ENCODE measurements around the gene PP2D1. TPM values are rescaled to one million over a fixed set of nuclear protein-coding genes. Genes with fewer than 3 reads are reported as not detected.

PP2D1 gene, protein sequence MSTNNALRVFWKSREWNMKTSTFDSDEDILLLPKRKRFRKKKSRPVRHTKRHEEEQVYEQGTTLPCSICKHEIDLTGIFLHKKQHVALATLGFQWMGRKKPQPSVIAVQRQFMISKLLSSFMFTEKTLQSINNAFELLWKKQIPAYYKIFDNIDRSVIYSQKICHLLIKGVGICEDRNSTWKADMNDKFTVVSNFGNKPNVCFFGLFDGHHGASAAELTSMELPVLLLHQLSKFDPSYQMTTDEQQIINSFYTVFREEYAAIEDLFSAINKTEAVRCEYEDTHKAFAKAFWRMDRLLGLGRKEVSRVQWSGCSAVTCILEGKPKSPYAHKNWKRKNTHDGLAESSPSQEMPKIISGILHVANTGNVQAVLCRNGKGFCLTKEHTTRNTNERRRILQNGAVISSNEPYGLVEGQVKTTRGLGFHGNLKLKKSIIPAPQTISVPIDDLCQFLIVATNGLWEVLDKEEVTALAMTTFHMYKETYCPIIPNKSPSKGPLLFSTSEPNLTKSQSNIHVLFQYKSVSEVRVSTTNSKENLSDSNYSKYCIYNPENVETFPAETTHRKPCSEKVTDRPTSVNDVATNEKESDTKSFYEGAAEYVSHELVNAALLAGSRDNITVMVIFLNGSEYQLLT
- not detected in 2 replicates for total RNA-seq

DNA sequence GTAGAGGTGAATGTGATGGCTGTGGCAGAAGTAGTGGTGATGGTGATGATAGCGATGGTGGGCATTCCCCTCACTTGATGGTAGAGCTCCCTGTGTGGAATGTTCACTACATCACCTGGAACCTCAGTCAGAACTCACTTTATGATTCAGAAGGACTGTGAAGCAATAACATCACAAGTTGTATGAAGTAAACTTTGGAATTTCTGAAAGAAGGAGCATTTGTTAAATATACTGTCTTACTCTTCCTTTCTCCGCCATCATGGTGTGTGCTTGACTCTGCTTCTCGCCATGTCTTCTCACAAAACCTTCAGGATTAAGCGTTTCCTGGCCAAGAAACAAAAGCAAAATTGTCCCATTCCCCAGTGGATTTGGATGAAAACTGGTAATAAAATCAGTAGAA, at the start of gene PP2D1:
PP2D1 (minus strand) TSS at position 101 of the 400 bp plus-strand sequence. CDS start 192 bp downstream, outside the sequence.

GRCh38 chr3:20039765-20040547, 27.9 kb upstream of the PP2D1 start, which contains the start of gene KAT2B:
Gene KAT2B (plus strand): TSS chr3:20040446. CDS start chr3:20040478, 32 bp downstream.

GRCh38 chr3:19946832-19947548, 65.1 kb downstream of the PP2D1 start, which contains the start of gene RAB5A:
Gene RAB5A (plus strand): TSS chr3:19947097. CDS start chr3:19950899, 3,802 bp downstream.

Other genes starting within 250 kb of the PP2D1 start
- gene EFHB, start 78.0 kb downstream of the PP2D1 start, total RNA-seq = 0.18 and 0.28 TPM in 2 replicates
- 37.7 and 40.6 TPM in 2 replicates for gene RAB5A, start 65.2 kb downstream of the PP2D1 start, total RNA-seq
- 5.3 and 5.9 TPM in 2 replicates for gene KAT2B, start 28.2 kb upstream of the PP2D1 start, total RNA-seq
- gene SGO1, start 173.9 kb upstream of the PP2D1 start, total RNA-seq = 0.55 and 0.57 TPM in 2 replicates

Data from smooth muscle cell of bladder (primary cell).